Neuronal stem cell (in vitro differentiated cells): ENCODE results near the gene PSMD3.

Source experiments
- DNase-seq: peaks from one replicate; pipeline ENCODE4 v3.0.0-alpha.2; 2013; ENCODE audit warnings: low spot score
- H2AFZ ChIP-seq: one replicate; pipeline ENCODE4 v1.6.1; 2013; ENCODE audit warnings: mild to moderate bottlenecking, low read length, inconsistent platforms
- H2AK5ac ChIP-seq: 2 replicates; pipeline ENCODE4 v1.6.1; 2013; ENCODE audit warnings: low read depth, mild to moderate bottlenecking, inconsistent platforms, low read length, moderate library complexity, mixed read lengths
- H2BK120ac ChIP-seq: 2 replicates; pipeline ENCODE4 v1.6.1; 2013; ENCODE audit warnings: low read depth, mild to moderate bottlenecking, inconsistent platforms, low read length, moderate library complexity, mixed read lengths
- H2BK12ac ChIP-seq: one replicate; pipeline ENCODE4 v1.6.1; 2013; ENCODE audit warnings: low read length, inconsistent platforms
- H2BK15ac ChIP-seq: 2 replicates; pipeline ENCODE4 v1.6.1; 2013; ENCODE audit warnings: mild to moderate bottlenecking, low read length, inconsistent platforms, mixed read lengths
- H2BK5ac ChIP-seq: one replicate; pipeline ENCODE4 v1.6.1; 2013; ENCODE audit warnings: inconsistent platforms, mild to moderate bottlenecking, low read length, moderate library complexity
- H3K14ac ChIP-seq: one replicate; pipeline ENCODE4 v1.6.1; 2013; ENCODE audit warnings: low read length, inconsistent platforms
- H3K18ac ChIP-seq: 2 replicates; pipeline ENCODE4 v1.6.1; 2013; ENCODE audit warnings: low read length, inconsistent platforms
- H3K23ac ChIP-seq: 2 replicates; pipeline ENCODE4 v1.6.1; 2013; ENCODE audit warnings: low read depth, mild to moderate bottlenecking, mixed read lengths, low read length, inconsistent platforms; ENCODE audit not compliant: poor library complexity
- H3K27ac ChIP-seq: replicated peaks from 3 replicates; pipeline ENCODE4 v1.5.1; 2013; ENCODE audit warnings: low read length, inconsistent platforms
- H3K27me3 ChIP-seq, 3 experiments: 2 replicates each; pipeline ENCODE4 v1.6.1; 2013; ENCODE audit warnings: low read length in 3 of 3, mild to moderate bottlenecking in 2 of 3, inconsistent platforms in 1 of 3, low read depth in 1 of 3, mixed read lengths in 1 of 3, moderate library complexity in 1 of 3; ENCODE audit not compliant: control insufficient read depth in 3 of 3, insufficient read depth in 3 of 3
- H3K36me3 ChIP-seq, 2 donors: replicated peaks in 1 of 2; 2 replicates each; pipeline ENCODE4 v1.6.1; 2013; ENCODE audit warnings: low read length in 2 of 2; ENCODE audit not compliant: control insufficient read depth in 2 of 2, insufficient read depth in 2 of 2
- H3K4ac ChIP-seq: 2 replicates; pipeline ENCODE4 v1.6.1; 2013; ENCODE audit warnings: inconsistent platforms, mild to moderate bottlenecking, low read length, moderate library complexity
- H3K4me1 ChIP-seq, 2 donors: 1 replicate in 1 of 2; 2 replicates in 1 of 2; pipeline ENCODE4 v1.6.1; 2013; ENCODE audit warnings: low read length in 2 of 2, low read depth in 1 of 2; ENCODE audit not compliant: control insufficient read depth in 2 of 2, insufficient read depth in 1 of 2
- H3K4me2 ChIP-seq: one replicate; pipeline ENCODE4 v1.6.1; 2013; ENCODE audit warnings: mild to moderate bottlenecking, low read length, inconsistent platforms; ENCODE audit not compliant: insufficient read depth, poor library complexity, severe bottlenecking
- H3K4me3 ChIP-seq, 2 donors: 2 replicates each; pipeline ENCODE4 v1.5.1; 2013; ENCODE audit warnings: low read length in 2 of 2, mild to moderate bottlenecking in 2 of 2, inconsistent platforms in 1 of 2, moderate library complexity in 1 of 2
- H3K79me1 ChIP-seq: one replicate; pipeline ENCODE4 v1.6.1; 2013; ENCODE audit warnings: low read depth, mild to moderate bottlenecking, inconsistent platforms, low read length, moderate library complexity
- H3K9ac ChIP-seq: one replicate; pipeline ENCODE4 v1.6.1; 2013; ENCODE audit warnings: mild to moderate bottlenecking, low read depth, low read length, inconsistent platforms; ENCODE audit not compliant: poor library complexity
- H3K9me3 ChIP-seq, 2 donors: replicated peaks in 1 of 2; 2 replicates each; pipeline versions ENCODE3 to v1.6.1; 2013; ENCODE audit warnings: low read length in 2 of 2, mild to moderate bottlenecking in 2 of 2, inconsistent platforms in 1 of 2, low read depth in 1 of 2, mixed read lengths in 1 of 2, moderate library complexity in 1 of 2; ENCODE audit not compliant: control insufficient read depth in 2 of 2, insufficient read depth in 1 of 2
- H4K8ac ChIP-seq: one replicate; pipeline ENCODE4 v1.6.1; 2013; ENCODE audit warnings: low read depth, mild to moderate bottlenecking, inconsistent platforms, low read length, moderate library complexity
- H4K91ac ChIP-seq: one replicate; pipeline ENCODE4 v1.6.1; 2013; ENCODE audit warnings: low read length, low read depth, mild to moderate bottlenecking, inconsistent platforms; ENCODE audit not compliant: poor library complexity
- WGBS, 2 donors: extraction: QIAGEN DNeasy Blood & Tissue Kit; methylation state at CpG; one replicate each; pipeline ENCODE4 v1.1.7; 2013; ENCODE audit warnings: missing lambda C conversion rate in 2 of 2, mixed read lengths in 1 of 2; ENCODE audit not compliant: insufficient read length in 2 of 2, insufficient replicate concordance in 1 of 2; ENCODE audit errors: extremely low coverage in 2 of 2; 5-methylcytosine and 5-hydroxymethylcytosine counted together

Gene PSMD3

GRCh38 chr17:40021451-40021971 lies 40.9 kb downstream of the PSMD3 start:
- H2BK15ac ChIP-seq = no peak overlapping the region
- H2AK5ac ChIP-seq = no peak overlapping the region
- H3K36me3 ChIP-seq = peaks cover 40 to 81% of the 10 kb centered on the region in 2 donors
- H4K8ac ChIP-seq = no peak overlapping the region
- H3K14ac ChIP-seq = no peak overlapping the region
- H3K23ac ChIP-seq = no peak overlapping the region
- H3K4me2 ChIP-seq = no peak overlapping the region
- no peaks in the 10 kb centered on the region for H3K9me3 ChIP-seq
- H3K79me1 ChIP-seq = peaks cover 4% of the 10 kb centered on the region
- H2AFZ ChIP-seq = no peak overlapping the region
- peaks cover 11 to 15% of the 10 kb centered on the region in 2 donors for H3K4me1 ChIP-seq
- H3K4ac ChIP-seq = no peak overlapping the region
- no peaks in the 10 kb centered on the region for H3K27me3 ChIP-seq
- H2BK5ac ChIP-seq = no peak overlapping the region
- no CpG with 5 or more reads among the region's 9 CpGs for WGBS, 2 donors
- H3K9ac ChIP-seq = no peak overlapping the region
- H3K27ac ChIP-seq = no peak overlapping the region
- H2BK120ac ChIP-seq = no peak overlapping the region
- H2BK12ac ChIP-seq = no peak overlapping the region
- no peak overlapping the region for H3K4me3 ChIP-seq
- H3K18ac ChIP-seq = no peak overlapping the region
- H4K91ac ChIP-seq = no peak overlapping the region
- no peak for DNase-seq

GRCh38 chr17:40022497-40022896 lies 41.9 kb downstream of the PSMD3 start:
- no peak overlapping the region for H4K91ac ChIP-seq
- H4K8ac ChIP-seq = no peak overlapping the region
- H3K4ac ChIP-seq = no peak overlapping the region
- no CpG with 5 or more reads among the region's 9 CpGs for WGBS, 2 donors
- H3K27me3 ChIP-seq = no peaks in the 10 kb centered on the region
- H2BK15ac ChIP-seq = no peak overlapping the region
- no peaks in the 10 kb centered on the region for H3K9me3 ChIP-seq
- peak overlapping the region; percentile 80 for H3K23ac ChIP-seq
- H3K27ac ChIP-seq = no peak overlapping the region
- no peak overlapping the region for H3K14ac ChIP-seq
- no peak overlapping the region for H3K4me3 ChIP-seq
- peak overlapping the region; percentile 3 for H3K9ac ChIP-seq
- H3K79me1 ChIP-seq = peaks cover 4% of the 10 kb centered on the region
- no peak for DNase-seq
- H2BK120ac ChIP-seq = no peak overlapping the region
- H3K36me3 ChIP-seq = peaks cover 40 to 90% of the 10 kb centered on the region in 2 donors
- H2BK12ac ChIP-seq = no peak overlapping the region
- H2BK5ac ChIP-seq = no peak overlapping the region
- peaks cover 11 to 16% of the 10 kb centered on the region in 2 donors for H3K4me1 ChIP-seq
- no peak overlapping the region for H3K4me2 ChIP-seq
- no peak overlapping the region for H2AK5ac ChIP-seq
- H3K18ac ChIP-seq = no peak overlapping the region
- no peak overlapping the region for H2AFZ ChIP-seq

GRCh38 chr17:40022961-40023541 lies 42.4 kb downstream of the PSMD3 start:
- H4K91ac ChIP-seq = no peak overlapping the region
- H2BK120ac ChIP-seq = no peak overlapping the region
- peaks cover 4% of the 10 kb centered on the region for H3K79me1 ChIP-seq
- DNase-seq = no peak
- no peak overlapping the region for H2BK15ac ChIP-seq
- no peak overlapping the region for H2BK5ac ChIP-seq
- no peaks in the 10 kb centered on the region for H3K27me3 ChIP-seq
- peaks cover 43 to 92% of the 10 kb centered on the region in 2 donors for H3K36me3 ChIP-seq
- no peak overlapping the region for H3K14ac ChIP-seq
- H3K4me1 ChIP-seq = peaks cover 9 to 16% of the 10 kb centered on the region in 2 donors
- no peak overlapping the region for H3K4ac ChIP-seq
- H3K4me2 ChIP-seq = no peak overlapping the region
- no peak overlapping the region for H2BK12ac ChIP-seq
- H3K9ac ChIP-seq = no peak overlapping the region
- H3K23ac ChIP-seq = peak overlapping the region; percentile 80
- peak overlapping the region in 1 of 2 donors; percentile 26 for H3K4me3 ChIP-seq
- H3K9me3 ChIP-seq = no peaks in the 10 kb centered on the region
- no peak overlapping the region for H3K27ac ChIP-seq
- no CpG with 5 or more reads among the region's 19 CpGs for WGBS, 2 donors
- no peak overlapping the region for H2AK5ac ChIP-seq
- no peak overlapping the region for H4K8ac ChIP-seq
- no peak overlapping the region for H3K18ac ChIP-seq
- H2AFZ ChIP-seq = no peak overlapping the region

GRCh38 chr17:40023590-40024292 lies 43.1 kb downstream of the PSMD3 start:
- Histone ChIP-seq H2BK15ac (no peak overlapping the region), H3K4me2 (no peak overlapping the region), H3K27me3 (no peaks in the 10 kb centered on the region), H3K27ac (no peak overlapping the region), H3K4me3 (no peak overlapping the region), H4K8ac (no peak overlapping the region), H3K36me3 (peaks cover 48 to 94% of the 10 kb centered on the region in 2 donors), H2BK12ac (no peak overlapping the region), H3K23ac (no peak overlapping the region), H2BK5ac (no peak overlapping the region), H4K91ac (no peak overlapping the region), H3K18ac (no peak overlapping the region), H3K4me1 (peaks cover 5 to 10% of the 10 kb centered on the region in 2 donors), H3K9ac (no peak overlapping the region), H3K9me3 (no peaks in the 10 kb centered on the region), H3K79me1 (peaks cover 4% of the 10 kb centered on the region), H2BK120ac (no peak overlapping the region), H2AK5ac (no peak overlapping the region), H2AFZ (no peak overlapping the region), H3K4ac (no peak overlapping the region), H3K14ac (no peak overlapping the region)
- WGBS, 2 donors = no CpG with 5 or more reads among the region's 10 CpGs
- no peak for DNase-seq
